IMR-90 (cell line): ENCODE results near the gene IQGAP2. TPM values are rescaled to one million over a fixed set of nuclear protein-coding genes. Genes with fewer than 3 reads are reported as not detected.
A peak's percentile ranks its signal among the peaks of the same experiment; 100 is the strongest.

Source experiments
- ATAC-seq: fragments of 200-7000 bp; cut with Tn5 transposase; 2 replicates; pipeline ENCODE4 v1.9.1; 2020; ENCODE audit warnings: low read depth, mild to moderate bottlenecking, moderate library complexity
- BruUV-seq: library from RNA; stranded (reverse); fragments of 400-500 nt; replicated peaks from 2 replicates; lab custom pipeline; 2021; lab: Mats Ljungman, UMichigan
- CTCF ChIA-PET: fragments of 300-600 bp; formaldehyde crosslinking; extraction: SDS; loops from one replicate; lab custom pipeline; 2021; ENCODE audit warnings: antibody characterized with exemption; lab: Yijun Ruan, JAX
- POLR2A ChIA-PET: fragments of 300-600 bp; sonication (Branson Sonifier 250); formaldehyde crosslinking; loops from one replicate; lab custom pipeline; 2022; ENCODE audit warnings: antibody characterized with exemption; ENCODE audit not compliant: unreplicated experiment; lab: Charles Lee
- DNase-seq: peaks from one replicate; pipeline ENCODE4 v3.0.0; 2013
- H2AFZ ChIP-seq: replicated peaks from 2 replicates; pipeline ENCODE3; 2013; ENCODE audit warnings: low read length, mild to moderate bottlenecking; ENCODE audit not compliant: poor library complexity
- H2AK5ac ChIP-seq: 2 replicates; pipeline ENCODE4 v1.6.1; 2013; ENCODE audit warnings: low read depth, low read length, inconsistent platforms
- H2AK9ac ChIP-seq: replicated peaks from 2 replicates; pipeline ENCODE3; 2013; ENCODE audit warnings: mild to moderate bottlenecking, low read depth, low read length, moderate library complexity; ENCODE audit not compliant: poor library complexity
- H2BK120ac ChIP-seq: 2 replicates; pipeline ENCODE4 v1.6.1; 2013; ENCODE audit warnings: low read depth, low read length, inconsistent platforms
- H2BK15ac ChIP-seq: 3 replicates; pipeline ENCODE4 v1.6.1; 2013; ENCODE audit warnings: low read depth, low read length, inconsistent platforms
- H2BK20ac ChIP-seq: 2 replicates; pipeline ENCODE4 v1.6.1; 2013; ENCODE audit warnings: low read depth, mild to moderate bottlenecking, inconsistent platforms, low read length, moderate library complexity
- H2BK5ac ChIP-seq: 2 replicates; pipeline ENCODE4 v1.6.1; 2013; ENCODE audit warnings: mild to moderate bottlenecking, low read depth, low read length, inconsistent platforms; ENCODE audit not compliant: poor library complexity, severe bottlenecking
- H3K14ac ChIP-seq: replicated peaks from 2 replicates; pipeline ENCODE4 v1.6.1; 2013; ENCODE audit warnings: low read depth, low read length, inconsistent platforms
- H3K18ac ChIP-seq: 2 replicates; pipeline ENCODE4 v1.6.1; 2013; ENCODE audit warnings: low read depth, low read length, control low read depth
- H3K23ac ChIP-seq: 2 replicates; pipeline ENCODE4 v1.6.1; 2013; ENCODE audit warnings: low read depth, low read length, inconsistent platforms
- H3K27ac ChIP-seq: 2 replicates; pipeline ENCODE4 v1.5.1; 2013; ENCODE audit warnings: mild to moderate bottlenecking, control low read depth, low read length; ENCODE audit not compliant: insufficient read depth
- H3K27me3 ChIP-seq: 2 replicates; pipeline ENCODE4 v1.6.1; 2013; ENCODE audit warnings: low read length; ENCODE audit not compliant: control insufficient read depth, insufficient read depth
- H3K36me3 ChIP-seq: 2 replicates; pipeline ENCODE4 v1.6.1; 2013; ENCODE audit warnings: low read length, mixed read lengths; ENCODE audit not compliant: control insufficient read depth, insufficient read depth
- H3K4ac ChIP-seq: 2 replicates; pipeline ENCODE4 v1.6.1; 2013; ENCODE audit warnings: low read depth, low read length, inconsistent platforms
- H3K4me1 ChIP-seq: 2 replicates; pipeline ENCODE4 v1.6.1; 2013; ENCODE audit warnings: low read length, mixed read lengths; ENCODE audit not compliant: control insufficient read depth, insufficient read depth
- H3K4me2 ChIP-seq: 2 replicates; pipeline ENCODE4 v1.6.1; 2013; ENCODE audit warnings: low read depth, mild to moderate bottlenecking, control low read depth, low read length, moderate library complexity
- H3K4me3 ChIP-seq: 2 replicates; pipeline ENCODE4 v1.5.1; 2013; ENCODE audit warnings: low read depth, mild to moderate bottlenecking, control low read depth, low read length, moderate library complexity; ENCODE audit not compliant: insufficient read depth
- H3K56ac ChIP-seq: 2 replicates; pipeline ENCODE4 v1.6.1; 2013; ENCODE audit warnings: low read length, inconsistent platforms; ENCODE audit not compliant: insufficient read depth; ENCODE audit errors: extremely low read depth
- H3K79me1 ChIP-seq, 2 experiments: 2 replicates each; pipeline ENCODE4 v1.6.1; 2013; ENCODE audit warnings: low read length in 2 of 2, inconsistent platforms in 1 of 2, low read depth in 1 of 2
- H3K9ac ChIP-seq: 2 replicates; pipeline ENCODE4 v1.6.1; 2013; ENCODE audit warnings: low read depth, low read length, control low read depth
- H3K9me1 ChIP-seq: 2 replicates; pipeline ENCODE4 v1.6.1; 2013; ENCODE audit warnings: low read length, inconsistent platforms; ENCODE audit not compliant: insufficient read depth
- H3K9me3 ChIP-seq: 2 replicates; pipeline ENCODE4 v1.6.1; 2013; ENCODE audit warnings: low read length; ENCODE audit not compliant: control insufficient read depth, insufficient read depth
- H4K20me1 ChIP-seq: 2 replicates; pipeline ENCODE4 v1.6.1; 2013; ENCODE audit warnings: low read length, inconsistent platforms; ENCODE audit not compliant: insufficient read depth
- H4K5ac ChIP-seq: 2 replicates; pipeline ENCODE4 v1.6.1; 2013; ENCODE audit warnings: mild to moderate bottlenecking, low read depth, low read length, control low read depth
- H4K8ac ChIP-seq, 2 experiments: 2 replicates each; pipeline ENCODE4 v1.6.1; 2013; ENCODE audit warnings: low read depth in 2 of 2, low read length in 2 of 2, control low read depth in 1 of 2, inconsistent platforms in 1 of 2
- H4K91ac ChIP-seq: 2 replicates; pipeline ENCODE4 v1.6.1; 2013; ENCODE audit warnings: low read depth, low read length, inconsistent platforms; ENCODE audit not compliant: insufficient read depth
- BHLHE40 ChIP-seq: fragments of 150-350 bp; IDR thresholded peaks from 2 replicates; pipeline ENCODE4 v1.6.1; 2016; ENCODE audit warnings: mild to moderate bottlenecking, low read depth, low read length
- CEBPB ChIP-seq: IDR thresholded peaks from 2 replicates; pipeline ENCODE4 v1.6.1; 2012; ENCODE audit warnings: low read depth, low read length, improper control_type of control experiment
- CHD1 ChIP-seq: IDR thresholded peaks from 2 replicates; pipeline ENCODE4 v1.6.1; 2012; ENCODE audit warnings: low read depth, low read length, improper control_type of control experiment
- FOS ChIP-seq: fragments of 150-350 bp; IDR thresholded peaks from 2 replicates; pipeline ENCODE4 v1.6.1; 2016; ENCODE audit warnings: low read depth, low read length
- MAFK ChIP-seq: IDR thresholded peaks from 2 replicates; pipeline ENCODE4 v1.6.1; 2012; ENCODE audit warnings: low read depth, low read length, improper control_type of control experiment
- MAZ ChIP-seq: IDR thresholded peaks from 2 replicates; pipeline ENCODE4 v1.6.1; 2012; ENCODE audit warnings: low read depth, mild to moderate bottlenecking, low read length, improper control_type of control experiment, moderate library complexity, borderline replicate concordance
- MXI1 ChIP-seq: IDR thresholded peaks from 2 replicates; pipeline ENCODE4 v1.6.1; 2012; ENCODE audit warnings: low read depth, mild to moderate bottlenecking, low read length, moderate library complexity, borderline replicate concordance
- NFE2L2 ChIP-seq: fragments of 150-350 bp; IDR thresholded peaks from 2 replicates; pipeline ENCODE4 v1.6.1; 2016; ENCODE audit warnings: low read depth, mild to moderate bottlenecking, low read length
- POLR2A ChIP-seq: IDR thresholded peaks from 2 replicates; pipeline ENCODE4 v1.6.1; 2012; ENCODE audit warnings: mild to moderate bottlenecking, low read depth, low read length
- RAD21 ChIP-seq: IDR thresholded peaks from 2 replicates; pipeline ENCODE4 v1.6.1; 2012; ENCODE audit warnings: low read length, improper control_type of control experiment
- RCOR1 ChIP-seq: IDR thresholded peaks from 2 replicates; pipeline ENCODE4 v1.6.1; 2012; ENCODE audit warnings: mild to moderate bottlenecking, low read length, improper control_type of control experiment; ENCODE audit not compliant: insufficient replicate concordance
- RFX5 ChIP-seq: IDR thresholded peaks from 2 replicates; pipeline ENCODE4 v1.8.0; 2012; ENCODE audit warnings: low read depth, mild to moderate bottlenecking, low read length, moderate library complexity
- SMC3 ChIP-seq: fragments of 150-350 bp; IDR thresholded peaks from 2 replicates; pipeline ENCODE4 v1.6.1; 2016; ENCODE audit warnings: low read depth, mild to moderate bottlenecking, antibody characterized with exemption, low read length, moderate library complexity
- WGBS, 2 experiments: methylation state at CpG; one replicate each; pipeline versions ENCODE4 v1.1.5 to v1.1.7; 2013; ENCODE audit warnings: missing lambda C conversion rate in 2 of 2; ENCODE audit not compliant: insufficient read length in 1 of 2; ENCODE audit errors: extremely low coverage in 2 of 2; 5-methylcytosine and 5-hydroxymethylcytosine counted together
- dilution Hi-C: fragments of 300-500 bp; cut with HindIII; formaldehyde crosslinking; loops from one replicate; pipeline ENCODE4 v1.14.3; 2018; ENCODE audit warnings: low sequenced_read_pairs; ENCODE audit not compliant: unreplicated experiment
- in situ Hi-C: fragments of 300-500 bp; cut with MboI; formaldehyde crosslinking; loops from 3 replicates; pipeline ENCODE4 v1.14.3; 2019; ENCODE audit warnings: low sequenced_read_pairs, inconsistent platforms, mixed read lengths
- intact Hi-C: fragments of 100-400 bp; cut with micrococcal nuclease; formaldehyde crosslinking; loops from 2 replicates; pipeline ENCODE4 v1.10.0; 2022
- polyA plus RNA-seq, 3 experiments: library from polyadenylated mRNA; depleted of rRNA; stranded (reverse); fragments of >200 nt; gene quantifications; 2 replicates each; pipeline ENCODE4 v1.2.3, GENCODE V29; 2012; ENCODE audit warnings: low replicate concordance in 1 of 3
- total RNA-seq: library from RNA; depleted of rRNA; stranded (reverse); fragments of >200 nt; gene quantifications from 2 replicates; pipeline ENCODE4 v1.2.3, GENCODE V29; 2012
- TF ChIP-seq, protein P1 (sequence below): conservative IDR thresholded peaks from 2 replicates; pipeline ENCODE4 v1.5.1; 2012; ENCODE audit warnings: mild to moderate bottlenecking, low read depth, low read length, improper control_type of control experiment
- TF ChIP-seq, protein P2 (sequence below): fragments of 150-350 bp; IDR thresholded peaks from 2 replicates; pipeline ENCODE4 v1.6.1; 2017; ENCODE audit warnings: mild to moderate bottlenecking, antibody characterized with exemption, low read length, low read depth
- TF ChIP-seq, protein P3 (sequence below): fragments of 150-350 bp; IDR thresholded peaks from 2 replicates; pipeline ENCODE4 v1.6.1; 2016; ENCODE audit warnings: low read depth, mild to moderate bottlenecking, low read length, moderate library complexity, borderline replicate concordance

IQGAP2 gene
- total and polyA plus RNA-seq, 2 of the 4 experiments (the other 2 are of a cell fraction): 0.21 to 0.36 TPM

DNA sequence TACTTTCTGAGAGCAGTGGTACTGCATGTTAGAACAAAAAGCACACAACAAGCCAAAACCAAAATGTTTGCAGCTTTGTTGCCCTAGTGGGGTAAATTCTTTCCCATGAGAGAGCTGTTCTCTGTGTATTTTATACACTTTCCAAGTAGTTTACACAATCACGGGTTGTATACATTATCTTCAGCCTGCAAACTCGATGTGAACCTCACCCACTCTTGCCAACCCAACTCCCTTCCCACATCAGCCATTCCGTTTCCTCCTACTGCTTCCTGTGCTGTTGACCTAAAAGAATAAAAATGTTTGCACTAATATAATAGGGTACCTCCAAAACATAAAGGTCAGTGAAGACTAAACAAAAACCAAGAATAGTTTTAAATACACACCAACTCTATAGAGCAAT lies 47.0 kb downstream of the IQGAP2 start:
- Histone ChIP-seq H2BK15ac (no peak overlapping the region), H3K23ac (no peak overlapping the region), H3K4me1 (no peaks in the 10 kb centered on the region), H3K14ac (no peak overlapping the region), H3K4me2 (no peak overlapping the region), H2BK5ac (no peak overlapping the region), H2AK5ac (no peak overlapping the region), H3K4me3 (no peak overlapping the region), H4K5ac (no peak overlapping the region), H3K9me1 (no peaks in the 10 kb centered on the region), H2BK120ac (no peak overlapping the region), H3K79me1 (no peaks in the 10 kb centered on the region), H3K9me3 (no peaks in the 10 kb centered on the region), H3K27ac (no peak overlapping the region), H2AK9ac (no peak overlapping the region), H3K4ac (no peak overlapping the region), H4K91ac (no peak overlapping the region), H4K20me1 (no peaks in the 10 kb centered on the region), H3K36me3 (no peaks in the 10 kb centered on the region), H2AFZ (no peak overlapping the region), H2BK20ac (no peak overlapping the region), H3K9ac (no peak overlapping the region), H3K27me3 (peaks cover 4% of the 10 kb centered on the region), H3K56ac (no peak overlapping the region), H3K18ac (no peak overlapping the region), H4K8ac (no peak overlapping the region)
- in situ Hi-C loops: no loop called here
- POLR2A ChIA-PET: no interaction called here
- no peak for DNase-seq
- dilution Hi-C loops: no loop called here
- CTCF ChIA-PET: no interaction called here
- peak; percentile 17; the same call in 1 of the 2 replicates for ATAC-seq
- no CpG with 5 or more reads among the region's 3 CpGs for WGBS, 2 experiments
- intact Hi-C loops: no loop called here
- TF ChIP-seq RFX5 (no peak), RCOR1 (no peak), MAFK (no peak), CHD1 (no peak), SMC3 (no peak), MXI1 (no peak), BHLHE40 (no peak), RAD21 (no peak), POLR2A (no peak), FOS (no peak), CEBPB (no peak), NFE2L2 (no peak), MAZ (no peak)
- TF ChIP-seq, protein P1, sequence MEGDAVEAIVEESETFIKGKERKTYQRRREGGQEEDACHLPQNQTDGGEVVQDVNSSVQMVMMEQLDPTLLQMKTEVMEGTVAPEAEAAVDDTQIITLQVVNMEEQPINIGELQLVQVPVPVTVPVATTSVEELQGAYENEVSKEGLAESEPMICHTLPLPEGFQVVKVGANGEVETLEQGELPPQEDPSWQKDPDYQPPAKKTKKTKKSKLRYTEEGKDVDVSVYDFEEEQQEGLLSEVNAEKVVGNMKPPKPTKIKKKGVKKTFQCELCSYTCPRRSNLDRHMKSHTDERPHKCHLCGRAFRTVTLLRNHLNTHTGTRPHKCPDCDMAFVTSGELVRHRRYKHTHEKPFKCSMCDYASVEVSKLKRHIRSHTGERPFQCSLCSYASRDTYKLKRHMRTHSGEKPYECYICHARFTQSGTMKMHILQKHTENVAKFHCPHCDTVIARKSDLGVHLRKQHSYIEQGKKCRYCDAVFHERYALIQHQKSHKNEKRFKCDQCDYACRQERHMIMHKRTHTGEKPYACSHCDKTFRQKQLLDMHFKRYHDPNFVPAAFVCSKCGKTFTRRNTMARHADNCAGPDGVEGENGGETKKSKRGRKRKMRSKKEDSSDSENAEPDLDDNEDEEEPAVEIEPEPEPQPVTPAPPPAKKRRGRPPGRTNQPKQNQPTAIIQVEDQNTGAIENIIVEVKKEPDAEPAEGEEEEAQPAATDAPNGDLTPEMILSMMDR: no peak
- TF ChIP-seq, protein P2, sequence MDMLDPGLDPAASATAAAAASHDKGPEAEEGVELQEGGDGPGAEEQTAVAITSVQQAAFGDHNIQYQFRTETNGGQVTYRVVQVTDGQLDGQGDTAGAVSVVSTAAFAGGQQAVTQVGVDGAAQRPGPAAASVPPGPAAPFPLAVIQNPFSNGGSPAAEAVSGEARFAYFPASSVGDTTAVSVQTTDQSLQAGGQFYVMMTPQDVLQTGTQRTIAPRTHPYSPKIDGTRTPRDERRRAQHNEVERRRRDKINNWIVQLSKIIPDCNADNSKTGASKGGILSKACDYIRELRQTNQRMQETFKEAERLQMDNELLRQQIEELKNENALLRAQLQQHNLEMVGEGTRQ: no peak
- TF ChIP-seq, protein P3, sequence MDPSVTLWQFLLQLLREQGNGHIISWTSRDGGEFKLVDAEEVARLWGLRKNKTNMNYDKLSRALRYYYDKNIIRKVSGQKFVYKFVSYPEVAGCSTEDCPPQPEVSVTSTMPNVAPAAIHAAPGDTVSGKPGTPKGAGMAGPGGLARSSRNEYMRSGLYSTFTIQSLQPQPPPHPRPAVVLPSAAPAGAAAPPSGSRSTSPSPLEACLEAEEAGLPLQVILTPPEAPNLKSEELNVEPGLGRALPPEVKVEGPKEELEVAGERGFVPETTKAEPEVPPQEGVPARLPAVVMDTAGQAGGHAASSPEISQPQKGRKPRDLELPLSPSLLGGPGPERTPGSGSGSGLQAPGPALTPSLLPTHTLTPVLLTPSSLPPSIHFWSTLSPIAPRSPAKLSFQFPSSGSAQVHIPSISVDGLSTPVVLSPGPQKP: no peak
- BruUV-seq: no TSS peak
